H1 (cell line): ENCODE data around the gene LPP.

Experiments used
- EZH2 ChIP-seq: fragments of 200-600 bp; sonication (generic); IDR thresholded peaks from 2 replicates; pipeline ENCODE4 v1.7.1; 2012; ENCODE audit warnings: low read depth, mild to moderate bottlenecking, moderate library complexity, low read length, inconsistent platforms; ENCODE audit not compliant: severe bottlenecking
- POLR2AphosphoS5 ChIP-seq: IDR thresholded peaks from 2 replicates; pipeline ENCODE4 v1.6.1; 2011; ENCODE audit warnings: low read depth, low read length
- TF ChIP-seq, protein P1 (sequence below), 3 experiments: IDR thresholded peaks; 1 replicate in 2 of 3; 2 replicates in 1 of 3; pipeline versions ENCODE4 v1.5.1 to v1.6.1; 2011; ENCODE audit warnings: low read length in 3 of 3, mild to moderate bottlenecking in 3 of 3, inconsistent platforms in 2 of 3, low read depth in 1 of 3, moderate library complexity in 1 of 3; ENCODE audit not compliant: insufficient read depth in 1 of 3; ENCODE audit errors: control extremely low read depth in 1 of 3

- TF ChIP-seq EZH2 (no peak), POLR2AphosphoS5 (no peak; the same call in 1 of the 2 replicates)
- TF ChIP-seq, protein P1, sequence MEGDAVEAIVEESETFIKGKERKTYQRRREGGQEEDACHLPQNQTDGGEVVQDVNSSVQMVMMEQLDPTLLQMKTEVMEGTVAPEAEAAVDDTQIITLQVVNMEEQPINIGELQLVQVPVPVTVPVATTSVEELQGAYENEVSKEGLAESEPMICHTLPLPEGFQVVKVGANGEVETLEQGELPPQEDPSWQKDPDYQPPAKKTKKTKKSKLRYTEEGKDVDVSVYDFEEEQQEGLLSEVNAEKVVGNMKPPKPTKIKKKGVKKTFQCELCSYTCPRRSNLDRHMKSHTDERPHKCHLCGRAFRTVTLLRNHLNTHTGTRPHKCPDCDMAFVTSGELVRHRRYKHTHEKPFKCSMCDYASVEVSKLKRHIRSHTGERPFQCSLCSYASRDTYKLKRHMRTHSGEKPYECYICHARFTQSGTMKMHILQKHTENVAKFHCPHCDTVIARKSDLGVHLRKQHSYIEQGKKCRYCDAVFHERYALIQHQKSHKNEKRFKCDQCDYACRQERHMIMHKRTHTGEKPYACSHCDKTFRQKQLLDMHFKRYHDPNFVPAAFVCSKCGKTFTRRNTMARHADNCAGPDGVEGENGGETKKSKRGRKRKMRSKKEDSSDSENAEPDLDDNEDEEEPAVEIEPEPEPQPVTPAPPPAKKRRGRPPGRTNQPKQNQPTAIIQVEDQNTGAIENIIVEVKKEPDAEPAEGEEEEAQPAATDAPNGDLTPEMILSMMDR (IDR thresholded peaks at IDR 0.05; ENCODE audit: control extremely low read depth in 1 of 3, insufficient read depth in 1 of 3, low read depth in 1 of 3, low read length in 3 of 3), result no peak
Measured at GRCh38 chr3:188153437-188154013, 432 bp upstream of the LPP start.
